Esophagus squamous epithelium (tissue), 5 donors: ENCODE measurements around the gene ALPK3. TPM values are rescaled to one million over a fixed set of nuclear protein-coding genes. Genes with fewer than 3 reads are reported as not detected.
"Not testable (repeated sequence)": the region's sequence is repeated elsewhere in the genome, so short reads cannot be mapped to it uniquely, and the experiment has no call there.

Experiments
- DNase-seq: peaks from one replicate; lab custom pipeline; 2025; lab: John Stamatoyannopoulos, UW
- H3K27ac ChIP-seq, 4 donors: fragments of 200-600 bp; sonication (generic); one replicate each; pipeline ENCODE4 v1.5.1; 2016 to 2019; ENCODE audit warnings: mild to moderate bottlenecking in 1 of 4
- H3K27me3 ChIP-seq, 4 donors: fragments of 200-600 bp; sonication (generic); 1 replicate in 3 of 4; 2 replicates in 1 of 4; pipeline versions ENCODE4 v1.5.1 to v1.6.0; 2017 to 2021; ENCODE audit warnings: antibody characterized with exemption in 1 of 4
- H3K36me3 ChIP-seq, 3 donors: fragments of 200-600 bp; sonication (generic); one replicate each; pipeline ENCODE4 v1.5.1; 2016 to 2019
- H3K4me1 ChIP-seq, 3 donors: fragments of 200-600 bp; sonication (generic); one replicate each; pipeline ENCODE4 v1.5.1; 2017 to 2019
- H3K4me3 ChIP-seq, 4 donors: fragments of 200-600 bp; sonication (generic); 1 replicate in 3 of 4; 2 replicates in 1 of 4; pipeline ENCODE4 v1.5.1; 2016 to 2019; ENCODE audit warnings: mild to moderate bottlenecking in 2 of 4, moderate library complexity in 1 of 4
- H3K9me3 ChIP-seq, 3 donors: fragments of 200-600 bp; sonication (generic); one replicate each; pipeline ENCODE4 v1.5.1; 2016 to 2019
- POLR2A ChIP-seq, 4 donors: fragments of 450-650 bp; IDR thresholded peaks; one replicate each; pipeline ENCODE4 v1.6.1; 2017; ENCODE audit warnings: antibody characterized with exemption in 4 of 4, mild to moderate bottlenecking in 4 of 4, moderate library complexity in 3 of 4
- WGBS, 2 donors: methylation state at CpG; one replicate each; pipeline ENCODE4 v1.1.5; 2018; 5-methylcytosine and 5-hydroxymethylcytosine counted together
- intact Hi-C: fragments of 100-400 bp; cut with DNase I; formaldehyde crosslinking; loops from one replicate; pipeline ENCODE4 v1.15.0; 2022
- total RNA-seq, 4 donors: library from RNA; depleted of rRNA; stranded (reverse); fragments of >200 nt; gene quantifications; one replicate each; pipeline ENCODE4 v1.1.0, GENCODE V29; 2016
- TF ChIP-seq, protein P1 (sequence below), 6 experiments: fragments of 450-650 bp in 4 of 6; fragments of 200-600 bp in 2 of 6; sonication (generic) in 2 of 6; IDR thresholded peaks; one replicate each; pipeline ENCODE4 v1.5.1; 2016 to 2019; ENCODE audit warnings: antibody characterized with exemption in 6 of 6, mild to moderate bottlenecking in 4 of 6, moderate library complexity in 4 of 6
- donor health status: DM: yes; HTN: yes; CAD: no.

Gene ALPK3
- total RNA-seq, 4 donors from 2014 or later = 1.8 to 4.2 (median 2.7) TPM

DNA sequence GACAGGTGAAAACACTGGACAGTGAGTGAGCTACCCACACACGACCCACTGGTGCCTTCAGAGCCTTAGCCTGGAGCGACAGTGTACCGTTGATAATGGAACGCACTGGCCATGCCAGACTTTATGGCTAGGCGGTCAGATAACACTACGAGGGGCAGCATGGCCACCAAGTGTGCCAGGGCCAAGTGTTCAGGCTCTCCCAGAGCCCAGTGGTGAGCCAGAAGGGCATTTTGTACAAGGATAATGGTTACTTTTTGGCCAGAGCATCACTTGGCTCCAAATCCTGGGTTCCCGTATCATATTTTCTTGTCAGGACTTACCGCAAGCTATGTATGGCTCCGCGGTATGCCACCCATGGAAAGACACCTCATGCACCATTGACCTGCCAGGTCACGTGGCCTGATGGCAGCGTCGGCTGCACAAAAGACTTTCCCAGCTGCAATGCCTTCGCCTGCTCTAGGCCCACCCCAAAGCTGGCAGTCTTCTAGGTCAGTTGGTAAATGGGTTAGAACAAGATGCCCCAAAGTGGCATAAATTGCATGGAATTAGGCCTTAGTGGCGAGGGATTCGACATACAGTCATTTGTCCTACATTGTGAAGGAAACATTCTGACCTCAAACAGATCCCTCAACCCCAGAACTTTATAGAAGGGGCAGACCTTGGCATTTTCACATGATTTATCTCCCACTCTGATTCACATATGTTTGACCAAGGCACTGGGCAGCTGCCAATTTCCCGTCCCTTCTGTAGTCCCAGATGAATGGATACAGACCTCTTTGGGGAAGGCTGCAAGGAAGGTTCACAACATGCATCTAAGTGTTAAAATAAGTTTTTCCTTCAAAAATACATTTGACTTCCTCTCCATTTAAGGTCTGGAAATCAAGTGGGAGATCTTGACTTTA is 55.1 kb downstream of the ALPK3 start:
- no peak overlapping the region for H3K4me3 ChIP-seq
- 83 to 92% methylated on average over 17 of the region's 17 CpGs for WGBS, 2 donors
- H3K27ac ChIP-seq = no peak overlapping the region
- H3K9me3 ChIP-seq = no peaks in the 10 kb centered on the region
- DNase-seq = no peak
- H3K27me3 ChIP-seq = no peaks in the 10 kb centered on the region
- H3K36me3 ChIP-seq = no peaks in the 10 kb centered on the region
- TF ChIP-seq, protein P1, sequence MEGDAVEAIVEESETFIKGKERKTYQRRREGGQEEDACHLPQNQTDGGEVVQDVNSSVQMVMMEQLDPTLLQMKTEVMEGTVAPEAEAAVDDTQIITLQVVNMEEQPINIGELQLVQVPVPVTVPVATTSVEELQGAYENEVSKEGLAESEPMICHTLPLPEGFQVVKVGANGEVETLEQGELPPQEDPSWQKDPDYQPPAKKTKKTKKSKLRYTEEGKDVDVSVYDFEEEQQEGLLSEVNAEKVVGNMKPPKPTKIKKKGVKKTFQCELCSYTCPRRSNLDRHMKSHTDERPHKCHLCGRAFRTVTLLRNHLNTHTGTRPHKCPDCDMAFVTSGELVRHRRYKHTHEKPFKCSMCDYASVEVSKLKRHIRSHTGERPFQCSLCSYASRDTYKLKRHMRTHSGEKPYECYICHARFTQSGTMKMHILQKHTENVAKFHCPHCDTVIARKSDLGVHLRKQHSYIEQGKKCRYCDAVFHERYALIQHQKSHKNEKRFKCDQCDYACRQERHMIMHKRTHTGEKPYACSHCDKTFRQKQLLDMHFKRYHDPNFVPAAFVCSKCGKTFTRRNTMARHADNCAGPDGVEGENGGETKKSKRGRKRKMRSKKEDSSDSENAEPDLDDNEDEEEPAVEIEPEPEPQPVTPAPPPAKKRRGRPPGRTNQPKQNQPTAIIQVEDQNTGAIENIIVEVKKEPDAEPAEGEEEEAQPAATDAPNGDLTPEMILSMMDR (IDR thresholded peaks at IDR 0.05) = no peak
- TF ChIP-seq POLR2A (IDR thresholded peaks at IDR 0.05) = no peak
- intact Hi-C loops = no loop called here
- H3K4me1 ChIP-seq = no peaks in the 10 kb centered on the region

DNA sequence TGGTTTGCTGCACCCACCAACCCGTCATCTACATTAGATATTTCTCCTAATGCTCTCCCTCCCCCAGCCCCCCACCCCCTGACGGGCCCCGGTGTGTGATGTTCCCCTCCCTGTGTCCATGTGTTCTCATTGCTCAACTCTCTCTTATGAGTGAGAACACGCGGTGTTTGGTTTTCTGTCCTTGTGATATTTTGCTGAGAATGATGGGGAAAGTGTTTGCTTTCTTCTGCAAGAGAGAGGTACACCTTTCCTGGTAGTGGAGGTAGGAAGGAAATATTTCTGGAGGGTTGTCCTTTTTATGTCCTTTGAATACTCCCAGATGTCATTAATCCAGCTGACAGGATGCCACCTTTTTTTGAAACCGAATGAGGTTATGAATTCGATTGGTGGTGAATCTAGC is 56.8 kb downstream of the ALPK3 start:
- no peak overlapping the region for H3K27ac ChIP-seq
- no peak for DNase-seq
- no peak for TF ChIP-seq POLR2A (IDR thresholded peaks at IDR 0.05)
- TF ChIP-seq, protein P1 (IDR thresholded peaks at IDR 0.05) = no peak
- no peaks in the 10 kb centered on the region for H3K36me3 ChIP-seq
- H3K4me1 ChIP-seq = peaks cover 0 to 9% (median 0%) of the 10 kb centered on the region in 3 donors
- 44 to 61% methylated on average over 6 to 7 of the region's 7 CpGs for WGBS, 2 donors
- no peaks in the 10 kb centered on the region for H3K9me3 ChIP-seq
- intact Hi-C loops = no loop called here
- no peak overlapping the region for H3K4me3 ChIP-seq
- no peaks in the 10 kb centered on the region for H3K27me3 ChIP-seq

DNA sequence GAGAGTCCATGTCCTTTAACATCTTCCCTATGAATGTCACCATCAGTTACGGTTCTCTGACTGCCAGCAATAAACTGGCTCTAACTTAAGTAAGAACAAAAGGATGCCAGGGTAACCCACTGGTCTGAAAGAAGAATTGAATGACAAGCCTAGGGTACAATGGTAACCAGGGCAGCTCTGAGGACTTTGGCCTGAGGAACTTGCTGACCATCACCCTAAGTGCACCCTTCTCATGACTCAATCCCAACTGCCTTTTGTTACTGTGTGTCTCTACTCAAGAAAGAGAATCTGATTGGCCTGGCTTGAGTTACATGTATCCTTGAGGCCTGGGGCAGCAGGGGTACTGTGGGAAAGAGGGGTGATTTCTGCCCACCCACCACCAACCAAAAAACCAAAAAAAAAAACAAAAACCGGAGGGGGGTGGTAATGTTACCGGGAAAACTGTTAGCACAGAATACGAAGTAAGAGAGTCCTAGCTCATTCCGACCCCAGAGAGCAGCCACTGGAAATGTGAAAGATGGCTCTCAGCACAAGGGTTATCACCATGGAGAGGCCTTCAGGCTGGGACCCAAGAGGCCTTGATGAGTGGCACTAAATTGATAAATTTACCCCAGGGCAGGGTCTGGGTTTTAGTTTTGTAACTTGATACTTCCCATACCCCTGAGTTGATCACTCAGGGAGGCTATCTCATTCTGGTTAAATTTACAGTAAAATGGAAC is 58.0 kb downstream of the ALPK3 start:
- H3K4me3 ChIP-seq = no peak overlapping the region
- H3K4me1 ChIP-seq = peaks cover 0 to 9% (median 0%) of the 10 kb centered on the region in 3 donors
- TF ChIP-seq, protein P1 (IDR thresholded peaks at IDR 0.05) = no peak
- no peak for TF ChIP-seq POLR2A (IDR thresholded peaks at IDR 0.05)
- no peaks in the 10 kb centered on the region for H3K9me3 ChIP-seq
- WGBS, 2 donors = 85 to 87% methylated on average over 5 of the region's 5 CpGs
- H3K27ac ChIP-seq = no peak overlapping the region
- no peaks in the 10 kb centered on the region for H3K27me3 ChIP-seq
- intact Hi-C loops = no loop called here
- no peak for DNase-seq
- no peaks in the 10 kb centered on the region for H3K36me3 ChIP-seq

DNA sequence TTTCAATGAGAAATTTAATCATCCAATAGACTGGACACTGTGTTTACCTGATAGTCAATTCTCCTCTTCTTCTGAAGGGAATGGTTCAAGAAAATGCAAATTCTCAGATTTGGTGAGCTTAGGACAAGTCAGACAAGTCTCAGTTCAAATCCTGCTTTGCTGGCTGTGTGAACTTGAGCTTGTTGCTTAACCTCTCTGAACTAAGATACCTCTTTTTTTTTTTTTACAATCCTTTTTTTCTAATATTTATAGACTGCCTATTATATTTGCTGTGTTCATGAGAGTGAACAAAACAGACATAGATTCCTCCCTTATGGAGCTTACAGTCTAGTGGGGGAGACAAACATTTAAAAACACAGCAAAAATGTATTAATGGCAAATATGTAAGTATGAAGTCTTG is 59.1 kb downstream of the ALPK3 start:
- TF ChIP-seq POLR2A (IDR thresholded peaks at IDR 0.05) = no peak
- TF ChIP-seq, protein P1 (IDR thresholded peaks at IDR 0.05) = no peak

DNA sequence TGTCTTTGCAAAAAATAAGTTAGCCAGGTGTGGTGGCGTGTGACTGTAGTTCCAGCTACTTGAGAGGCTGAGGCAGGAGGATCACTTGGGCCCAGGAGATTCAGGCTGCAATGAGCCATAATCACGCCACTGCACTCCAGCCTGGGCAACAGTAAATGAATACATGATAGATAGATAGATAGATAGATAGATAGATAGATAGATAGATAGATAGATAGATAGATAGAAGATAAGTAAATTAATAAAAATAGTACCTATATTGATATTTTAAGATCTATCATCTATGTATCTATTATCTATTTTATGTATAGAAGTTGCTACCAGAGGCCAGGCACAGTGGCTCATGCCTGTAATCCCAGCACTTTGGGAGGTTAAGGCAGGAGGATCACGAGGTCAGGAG is 60.5 kb downstream of the ALPK3 start:
- H3K27me3 ChIP-seq, H3K4me3 ChIP-seq, H3K27ac ChIP-seq, H3K9me3 ChIP-seq, DNase-seq, H3K36me3 ChIP-seq, H3K4me1 ChIP-seq, intact Hi-C loops: not testable (repeated sequence)
- 81 to 86% methylated on average over 3 of the region's 3 CpGs for WGBS, 2 donors

More for the DNA sequence above, 59.1 kb downstream of the ALPK3 start:
- no peak for DNase-seq
- no peak overlapping the region for H3K27ac ChIP-seq
- intact Hi-C loops = no loop called here
- no peak overlapping the region for H3K4me3 ChIP-seq
- no peaks in the 10 kb centered on the region for H3K36me3 ChIP-seq
- peaks cover 0 to 9% (median 0%) of the 10 kb centered on the region in 3 donors for H3K4me1 ChIP-seq
- peaks cover 0 to 3% (median 0%) of the 10 kb centered on the region in 4 donors for H3K27me3 ChIP-seq
- no peaks in the 10 kb centered on the region for H3K9me3 ChIP-seq
